Stimulated activated CD4-positive, alpha-beta T cell treated with anti-CD3 and anti-CD28 coated beads, Interleukin-4, amount 100 ng/mL, for 4 hours (primary cell): ENCODE data around the gene IGF2BP3.
"Not testable (repeated sequence)": the region's sequence is repeated elsewhere in the genome, so short reads cannot be mapped to it uniquely, and the experiment has no call there.

Experiments used
- DNase-seq, 2 experiments: peaks; one replicate each; pipeline ENCODE4 v3.0.0-alpha.2; 2020

IGF2BP3 gene

DNA sequence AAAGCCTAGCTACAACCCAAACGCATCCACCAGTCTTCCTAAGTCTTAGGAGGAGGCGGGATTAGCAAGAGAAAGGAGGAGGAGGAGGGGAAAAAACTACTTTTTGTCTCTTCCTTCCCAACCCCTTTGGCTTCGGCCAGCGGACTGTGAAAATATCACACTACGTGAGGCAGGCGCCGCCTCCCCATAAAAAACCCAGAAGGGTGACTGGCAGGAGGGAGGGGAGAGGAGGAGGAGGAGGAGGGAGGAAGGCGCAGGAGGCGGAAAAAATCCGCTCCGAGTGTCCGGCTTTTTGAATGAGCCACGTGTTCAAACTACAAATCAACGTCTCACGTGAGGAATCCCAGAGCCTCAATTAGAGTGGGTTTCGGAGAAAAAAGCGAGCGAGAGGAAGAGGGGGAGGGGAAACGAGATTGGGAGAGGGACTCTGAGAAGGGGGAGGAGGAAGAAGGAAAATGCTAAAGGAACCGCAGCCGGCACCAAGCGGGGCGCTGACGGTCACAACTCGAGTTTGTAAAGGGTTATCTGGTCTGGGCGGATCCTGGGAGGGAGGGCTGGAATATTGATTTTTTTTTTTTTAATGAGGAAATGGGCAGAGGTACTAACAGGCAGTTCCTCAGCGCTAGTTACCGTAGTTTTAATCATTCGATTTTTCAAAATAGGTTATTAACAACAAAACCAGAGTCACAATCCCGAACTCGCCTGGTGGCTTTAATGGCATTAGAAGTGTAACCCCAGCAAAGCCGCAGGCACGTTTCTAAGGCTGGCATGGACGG, at the start of gene IGF2BP3:
Gene IGF2BP3 (minus strand): TSS at position 162 of the 776 bp plus-strand sequence. CDS start 381 bp downstream, outside the sequence.
- peak; percentile 11 to 28 for DNase-seq

GRCh38 chr7:23514755-23515154, 44.5 kb upstream of the IGF2BP3 start:
- no peak for DNase-seq

DNA sequence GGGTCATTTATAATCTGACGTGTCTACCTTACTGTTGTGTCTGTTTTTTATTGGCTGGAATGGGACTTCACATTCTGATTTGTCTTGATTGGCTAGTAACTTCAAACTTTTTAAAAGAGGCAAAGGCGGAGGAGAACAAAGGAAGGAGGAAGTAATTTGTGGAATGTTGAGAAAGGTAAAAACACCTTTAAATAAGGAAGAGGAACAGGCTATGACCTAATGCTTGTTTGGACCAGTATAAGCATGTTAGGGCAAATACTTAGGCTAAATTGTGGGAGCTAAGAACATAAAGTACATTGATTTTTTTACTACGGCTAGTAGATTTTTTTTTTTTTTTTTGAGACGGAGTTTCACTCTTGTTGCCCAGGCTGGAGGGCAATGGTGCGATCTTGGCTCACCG, 43.5 kb upstream of the IGF2BP3 start:
- not testable (repeated sequence) for DNase-seq

DNA sequence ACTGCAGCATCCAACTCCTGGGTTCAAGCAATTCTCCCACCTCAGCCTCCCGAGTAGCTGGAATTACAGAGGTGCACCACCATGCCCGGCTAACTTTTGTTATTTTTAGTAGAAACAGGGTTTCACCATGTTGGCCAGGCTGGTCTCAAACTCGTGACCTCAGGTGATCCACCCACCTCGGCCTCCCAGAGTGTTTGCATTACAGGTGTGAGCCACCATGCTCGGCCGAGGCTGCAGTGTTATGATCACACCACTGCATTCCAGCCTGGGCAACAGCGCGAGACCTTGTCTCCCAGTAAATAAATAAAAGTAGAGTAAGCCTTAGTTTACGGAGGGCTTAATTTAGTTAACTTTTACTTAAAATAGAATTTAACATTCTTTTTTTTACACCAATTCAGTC, 23.7 kb upstream of the IGF2BP3 start:
- DNase-seq: no peak

- DNase-seq: no peak
These were observed 21.2 kb upstream of the IGF2BP3 start for GRCh38 chr7:23491502-23491901.

- DNase-seq: peak; percentile 48 to 58
These were observed 20.3 kb upstream of the IGF2BP3 start for GRCh38 chr7:23490357-23491135.

DNA sequence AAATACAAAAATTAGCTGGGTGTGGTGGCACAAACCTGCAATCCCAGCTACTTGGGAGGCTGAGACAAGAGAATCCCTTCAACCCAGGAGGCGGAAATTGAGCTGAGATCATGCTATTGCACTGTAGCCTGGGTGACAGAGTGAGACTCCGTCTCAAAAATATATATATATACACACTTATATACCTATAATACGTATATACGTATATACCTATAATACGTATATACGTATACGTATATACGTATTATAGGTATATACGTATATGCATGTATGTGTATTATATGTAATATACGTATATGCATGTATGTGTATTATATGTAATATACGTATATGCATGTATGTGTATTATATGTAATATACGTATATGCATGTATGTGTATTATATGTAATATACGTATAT, 18.4 kb upstream of the IGF2BP3 start:
- DNase-seq: not testable (repeated sequence)

DNA sequence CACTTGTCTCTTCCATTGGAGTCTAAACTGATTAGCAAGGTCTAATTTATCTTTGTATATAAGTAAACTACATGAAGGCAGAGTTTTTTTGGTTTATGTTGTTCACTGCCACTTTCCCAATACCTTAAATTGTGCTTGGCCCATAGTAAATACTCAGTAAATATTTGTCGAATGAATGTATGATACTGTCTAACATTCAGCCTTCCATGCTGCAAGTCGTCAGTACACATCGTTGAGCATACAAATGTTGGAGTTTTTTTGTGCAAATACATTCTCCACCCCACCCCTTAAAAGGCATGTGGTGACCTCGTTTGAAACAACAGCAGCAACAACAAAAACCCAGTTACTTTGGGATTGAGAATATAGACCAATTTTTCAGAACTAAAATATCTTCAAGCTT, 17.4 kb upstream of the IGF2BP3 start:
- no peak for DNase-seq

- no peak for DNase-seq
These were observed 15.9 kb upstream of the IGF2BP3 start for GRCh38 chr7:23486002-23486773.

GRCh38 chr7:23482686-23483085, 12.4 kb upstream of the IGF2BP3 start:
- DNase-seq: no peak

- DNase-seq: no peak
These were observed 7.9 kb upstream of the IGF2BP3 start for GRCh38 chr7:23477962-23478866.

- no peak for DNase-seq
These were observed 6.8 kb upstream of the IGF2BP3 start for GRCh38 chr7:23477157-23477499.

DNA sequence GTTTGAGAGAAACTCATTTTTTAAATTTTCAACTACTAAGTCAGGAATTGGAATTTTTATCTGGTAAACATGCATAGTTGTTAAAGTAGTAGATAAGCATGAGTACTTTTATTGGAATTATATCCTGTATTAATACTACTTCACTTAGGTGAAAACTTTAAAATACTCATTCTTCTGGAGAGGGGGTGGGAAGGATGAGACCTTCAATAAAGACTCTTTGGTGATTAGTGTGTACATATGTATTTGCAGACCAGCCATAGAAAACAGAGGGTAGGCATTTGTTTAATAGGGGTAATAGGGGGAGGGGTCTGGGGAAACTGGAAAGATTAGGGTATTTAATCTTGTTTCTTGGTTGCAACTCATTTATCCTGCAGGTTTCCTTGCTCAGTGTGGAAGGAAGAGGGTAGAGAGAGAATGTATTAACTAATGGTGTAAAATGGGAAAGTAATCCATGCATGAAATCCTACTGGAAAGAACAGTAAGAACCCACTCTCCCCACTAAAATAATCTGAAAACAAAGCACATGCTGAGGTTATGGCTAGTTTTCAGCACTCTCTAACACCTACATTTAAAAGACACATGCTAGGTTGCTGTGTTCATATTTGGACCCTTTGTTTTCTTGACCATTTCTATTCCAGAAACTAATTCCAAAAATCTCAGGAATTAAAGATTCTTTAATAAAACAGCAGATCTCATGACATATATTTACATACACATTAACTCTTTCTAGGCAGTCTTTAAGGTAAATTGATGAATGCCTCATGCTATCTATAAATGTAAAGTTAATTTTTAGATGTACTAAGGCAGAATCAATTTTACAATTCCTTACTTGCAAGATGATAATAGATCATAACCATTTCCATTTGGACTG, 6.2 kb upstream of the IGF2BP3 start:
- DNase-seq: no peak

GRCh38 chr7:23475576-23475839, 5.2 kb upstream of the IGF2BP3 start:
- no peak for DNase-seq

DNA sequence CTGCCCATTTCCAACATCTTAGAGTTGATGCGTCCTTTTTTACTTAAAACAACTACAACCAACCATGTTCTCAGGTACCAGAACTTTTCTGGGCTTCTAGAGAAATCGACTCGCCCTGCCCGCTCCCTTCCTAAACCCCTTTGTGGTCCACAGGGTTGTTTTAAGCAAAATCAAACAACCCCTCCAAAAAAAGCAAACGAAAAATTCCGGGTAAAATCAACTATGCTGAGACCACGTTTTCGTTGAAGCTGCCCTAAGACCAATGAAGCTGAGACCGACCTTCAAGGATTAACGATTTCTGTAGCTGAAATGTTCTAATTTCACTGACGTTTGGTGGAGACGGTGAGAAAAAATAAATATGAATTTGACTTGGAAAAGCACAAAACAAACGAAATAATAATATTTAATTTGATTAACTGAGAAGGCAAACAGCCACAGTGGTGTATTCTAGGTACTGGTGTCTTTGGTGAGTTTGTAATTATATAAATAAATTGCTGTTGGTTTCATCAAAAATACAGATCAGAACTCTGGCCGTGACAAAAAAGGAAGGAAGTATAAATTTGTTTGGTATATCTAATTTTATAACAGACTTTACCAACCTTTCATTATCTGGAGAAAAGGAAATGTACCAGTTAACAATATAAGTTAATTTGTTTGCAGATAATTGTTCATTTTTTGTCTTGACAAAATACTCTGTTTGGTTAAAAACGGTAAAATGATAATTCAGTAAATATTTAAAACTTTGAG, 4.7 kb upstream of the IGF2BP3 start:
- DNase-seq: no peak

- peak; percentile 52 to 61 for DNase-seq
These were observed 4.0 kb upstream of the IGF2BP3 start for GRCh38 chr7:23474094-23474828.

GRCh38 chr7:23473844-23474093, 3.5 kb upstream of the IGF2BP3 start:
- no peak for DNase-seq

- DNase-seq: no peak
These were observed 2.9 kb upstream of the IGF2BP3 start for GRCh38 chr7:23472956-23473843.

- no peak for DNase-seq
These were observed 2.3 kb upstream of the IGF2BP3 start for GRCh38 chr7:23472556-23472955.
